T-cell (primary cell): ENCODE results near the gene GEMIN4. TPM values are rescaled to one million over a fixed set of nuclear protein-coding genes. Genes with fewer than 3 reads are reported as not detected.

Experiments used
- ATAC-seq, 4 experiments: fragments of 200-7000 bp in 3 of 4; fragments of 150-1000 bp in 1 of 4; cut with Tn5 transposase; replicated peaks in 1 of 4; 1 replicate in 3 of 4; 2 replicates in 1 of 4; pipeline ENCODE4 v1.10.0; 2021; ENCODE audit warnings: moderate library complexity in 3 of 4, mild to moderate bottlenecking in 2 of 4, moderate number of reproducible peaks in 1 of 4
- CTCF ChIA-PET, 2 donors: fragments of 300-600 bp; sonication (Branson Sonifier 250); formaldehyde crosslinking; loops; one replicate each; lab custom pipeline; 2022; ENCODE audit warnings: antibody characterized with exemption in 2 of 2; lab: Charles Lee
- POLR2A ChIA-PET, 2 donors: fragments of 300-600 bp; sonication (Branson Sonifier 250); formaldehyde crosslinking; loops; one replicate each; lab custom pipeline; 2022; ENCODE audit warnings: antibody characterized with exemption in 2 of 2; lab: Charles Lee
- DNase-seq, 35 experiments: peaks; one replicate each; pipeline versions ENCODE4 v3.0.0 to v3.0.0-alpha.2; 2013 to 2023
- H3K27ac ChIP-seq: one replicate; pipeline ENCODE4 v1.5.1; 2013; ENCODE audit warnings: low read length
- H3K27me3 ChIP-seq, 2 experiments: replicated peaks in 1 of 2; 1 replicate in 1 of 2; 2 replicates in 1 of 2; pipeline versions ENCODE4 v1.6.1 to v1.7.0; 2013; ENCODE audit warnings: low read length in 1 of 2, mixed read lengths in 1 of 2; ENCODE audit not compliant: control insufficient read depth in 2 of 2, insufficient read depth in 2 of 2; ENCODE audit errors: extremely low read depth in 1 of 2
- H3K36me3 ChIP-seq, 2 donors: 1 replicate in 1 of 2; 2 replicates in 1 of 2; pipeline versions ENCODE4 v1.6.1 to v1.7.0; 2013; ENCODE audit warnings: low read length in 1 of 2; ENCODE audit not compliant: control insufficient read depth in 2 of 2, insufficient read depth in 1 of 2; ENCODE audit errors: extremely low read depth in 1 of 2
- H3K4me1 ChIP-seq, 2 experiments: 1 replicate in 1 of 2; 2 replicates in 1 of 2; pipeline versions ENCODE4 v1.6.1 to v1.7.0; 2013; ENCODE audit warnings: low read length in 2 of 2, mixed read lengths in 1 of 2; ENCODE audit not compliant: insufficient read depth in 2 of 2, control insufficient read depth in 1 of 2; ENCODE audit errors: extremely low read depth in 1 of 2
- H3K4me3 ChIP-seq, 2 donors: 1 replicate in 1 of 2; 2 replicates in 1 of 2; pipeline versions ENCODE4 v1.5.1 to v1.7.0; 2013; ENCODE audit warnings: mild to moderate bottlenecking in 2 of 2, low read length in 1 of 2, moderate library complexity in 1 of 2; ENCODE audit not compliant: control insufficient read depth in 1 of 2; ENCODE audit errors: extremely low read depth in 1 of 2
- H3K9me3 ChIP-seq: 2 replicates; pipeline ENCODE4 v1.7.0; 2013
- H3K27ac Mint-ChIP-seq, 2 donors: one replicate each; pipeline ENCODE4 v1.8.0; 2020 to 2021; ENCODE audit warnings: mild to moderate bottlenecking in 2 of 2, mixed read lengths in 2 of 2
- H3K27me3 Mint-ChIP-seq, 2 donors: one replicate each; pipeline ENCODE4 v1.8.0; 2021 to 2022; ENCODE audit warnings: mixed read lengths in 2 of 2
- H3K36me3 Mint-ChIP-seq: one replicate; pipeline ENCODE4 v1.8.0; 2021; ENCODE audit warnings: mixed read lengths
- H3K4me1 Mint-ChIP-seq, 3 donors: one replicate each; pipeline ENCODE4 v1.8.0; 2020 to 2022; ENCODE audit warnings: mixed read lengths in 3 of 3, mild to moderate bottlenecking in 1 of 3
- H3K4me3 Mint-ChIP-seq, 3 donors: one replicate each; pipeline ENCODE4 v1.8.0; 2020 to 2022; ENCODE audit warnings: mild to moderate bottlenecking in 3 of 3, mixed read lengths in 3 of 3, moderate library complexity in 3 of 3
- H3K9me3 Mint-ChIP-seq, 3 donors: one replicate each; pipeline ENCODE4 v1.8.0; 2020 to 2022; ENCODE audit warnings: mixed read lengths in 3 of 3
- WGBS: methylation state at CpG from one replicate; pipeline ENCODE4 v1.1.5; 2013; ENCODE audit warnings: missing lambda C conversion rate; ENCODE audit not compliant: insufficient coverage; 5-methylcytosine and 5-hydroxymethylcytosine counted together
- total RNA-seq, 35 experiments: library from RNA in 6 of 35; stranded (reverse) in 6 of 35; fragments of 120-200 nt in 1 of 35; gene quantifications; one replicate each; pipeline versions ENCODE4 v1.2.1 to v1.2.4 and lab custom pipeline; 2013 to 2026

GEMIN4 gene
- total RNA-seq, 5 donors from 2014 or later (not counting 1 experiment from before 2014, with no cell fraction given) = 19.6 to 38.2 (median 36.0) TPM

GRCh38 chr17:796609-797008 is 44.5 kb upstream of the GEMIN4 start:
- Mint-ChIP-seq H3K27ac (no peak overlapping the region), H3K9me3 (no peaks in the 10 kb centered on the region), H3K27me3 (no peaks in the 10 kb centered on the region), H3K36me3 (peaks cover 1% of the 10 kb centered on the region), H3K4me1 (peaks cover 6 to 10% (median 6%) of the 10 kb centered on the region in 3 donors), H3K4me3 (no peak overlapping the region)
- Histone ChIP-seq H3K9me3 (no peaks in the 10 kb centered on the region), H3K36me3 (peaks cover 5 to 15% of the 10 kb centered on the region in 2 donors), H3K4me1 (peaks cover 0 to 7% of the 10 kb centered on the region in 2 experiments), H3K27me3 (no peaks in the 10 kb centered on the region), H3K4me3 (no peak overlapping the region), H3K27ac (no peak overlapping the region)
- no peak for ATAC-seq
- POLR2A ChIA-PET = no interaction called here
- WGBS = 91% methylated on average over 13 of the region's 15 CpGs
- no peak for DNase-seq
- CTCF ChIA-PET = interaction anchor here (0.6 to 3.1 kb wide), 2 partner anchors 127 to 184 kb away, joined by 4 to 19 read pairs; no protein-coding TSS in a partner anchor

GRCh38 chr17:795721-796120 is 43.7 kb upstream of the GEMIN4 start:
- ATAC-seq (no peak), DNase-seq (no peak)
- H3K36me3 Mint-ChIP-seq = peaks cover 9% of the 10 kb centered on the region
- POLR2A ChIA-PET = no interaction called here
- Histone ChIP-seq H3K4me1 (peaks cover 0 to 7% of the 10 kb centered on the region in 2 experiments), H3K4me3 (no peak overlapping the region), H3K36me3 (peaks cover 5 to 23% of the 10 kb centered on the region in 2 donors), H3K9me3 (no peaks in the 10 kb centered on the region), H3K27ac (no peak overlapping the region), H3K27me3 (no peaks in the 10 kb centered on the region)
- H3K27ac Mint-ChIP-seq = no peak overlapping the region
- no peaks in the 10 kb centered on the region for H3K9me3 Mint-ChIP-seq
- CTCF ChIA-PET = interaction anchor here in 1 of 2 donors (0.7 to 3.1 kb wide), 3 partner anchors 185 to 227 kb away, joined by 3 to 19 read pairs (median 4); no protein-coding TSS in a partner anchor
- no peaks in the 10 kb centered on the region for H3K27me3 Mint-ChIP-seq
- 91% methylated on average over 8 of the region's 9 CpGs for WGBS
- no peak overlapping the region for H3K4me3 Mint-ChIP-seq
- H3K4me1 Mint-ChIP-seq = peaks cover 6 to 10% (median 6%) of the 10 kb centered on the region in 3 donors

GRCh38 chr17:795276-795675 is 43.2 kb upstream of the GEMIN4 start:
- no peak overlapping the region for H3K27ac ChIP-seq
- H3K4me3 Mint-ChIP-seq = no peak overlapping the region
- H3K36me3 Mint-ChIP-seq = peaks cover 10% of the 10 kb centered on the region
- no peaks in the 10 kb centered on the region for H3K9me3 Mint-ChIP-seq
- ChIA-PET CTCF (interaction anchor here in 1 of 2 donors (0.7 to 3.1 kb wide), 3 partner anchors 43 to 201 kb away, joined by 4 to 19 read pairs (median 4); no protein-coding TSS in a partner anchor), POLR2A (no interaction called here)
- no peaks in the 10 kb centered on the region for H3K27me3 ChIP-seq
- no peaks in the 10 kb centered on the region for H3K27me3 Mint-ChIP-seq
- H3K27ac Mint-ChIP-seq = no peak overlapping the region
- H3K9me3 ChIP-seq = no peaks in the 10 kb centered on the region
- no peak overlapping the region for H3K4me3 ChIP-seq
- peaks cover 6 to 10% (median 6%) of the 10 kb centered on the region in 3 donors for H3K4me1 Mint-ChIP-seq
- WGBS = 93% methylated on average over 13 of the region's 14 CpGs
- no peak for DNase-seq
- ATAC-seq = no peak
- H3K36me3 ChIP-seq = peaks cover 5 to 23% of the 10 kb centered on the region in 2 donors
- peaks cover 0 to 7% of the 10 kb centered on the region in 2 experiments for H3K4me1 ChIP-seq

GRCh38 chr17:794876-795275 is 42.8 kb upstream of the GEMIN4 start:
- Histone ChIP-seq H3K27ac (no peak overlapping the region), H3K27me3 (no peaks in the 10 kb centered on the region), H3K4me3 (no peak overlapping the region), H3K9me3 (no peaks in the 10 kb centered on the region), H3K36me3 (peaks cover 6 to 26% of the 10 kb centered on the region in 2 donors), H3K4me1 (peaks cover 0 to 7% of the 10 kb centered on the region in 2 experiments)
- Mint-ChIP-seq H3K4me3 (no peak overlapping the region), H3K9me3 (no peaks in the 10 kb centered on the region), H3K4me1 (peaks cover 6 to 10% (median 6%) of the 10 kb centered on the region in 3 donors), H3K27me3 (no peaks in the 10 kb centered on the region), H3K27ac (no peak overlapping the region), H3K36me3 (peaks cover 14% of the 10 kb centered on the region)
- ATAC-seq (peak; percentile 61 to 83 (median 72)), DNase-seq (peak in 27 of 35 experiments; percentile 8 to 63 (median 31))
- WGBS = 33% methylated on average over 12 of the region's 18 CpGs
- POLR2A ChIA-PET = no interaction called here
- CTCF ChIA-PET = interaction anchor here in 1 of 2 donors (0.7 to 3.1 kb wide), 2 partner anchors 42 to 186 kb away, joined by 4 to 19 read pairs; no protein-coding TSS in a partner anchor

- ATAC-seq (no peak), DNase-seq (no peak)
- no peaks in the 10 kb centered on the region for H3K9me3 ChIP-seq
- no peaks in the 10 kb centered on the region for H3K27me3 Mint-ChIP-seq
- no peaks in the 10 kb centered on the region for H3K27me3 ChIP-seq
- CTCF ChIA-PET = no interaction called here
- H3K36me3 Mint-ChIP-seq = peaks cover 25% of the 10 kb centered on the region
- peaks cover 0 to 7% of the 10 kb centered on the region in 2 experiments for H3K4me1 ChIP-seq
- no peak overlapping the region for H3K4me3 ChIP-seq
- H3K36me3 ChIP-seq = peaks cover 16 to 48% of the 10 kb centered on the region in 2 donors
- H3K9me3 Mint-ChIP-seq = no peaks in the 10 kb centered on the region
- no peak overlapping the region for H3K4me3 Mint-ChIP-seq
- WGBS = 84% methylated on average over 6 of the region's 9 CpGs
- H3K27ac Mint-ChIP-seq = no peak overlapping the region
- H3K27ac ChIP-seq = no peak overlapping the region
- peaks cover 6 to 11% (median 6%) of the 10 kb centered on the region in 3 donors for H3K4me1 Mint-ChIP-seq
- POLR2A ChIA-PET = no interaction called here
These were observed 40.2 kb upstream of the GEMIN4 start for GRCh38 chr17:792277-792676.

GRCh38 chr17:791829-792228 is 39.8 kb upstream of the GEMIN4 start:
- no peak overlapping the region for H3K4me3 ChIP-seq
- CTCF ChIA-PET = no interaction called here
- POLR2A ChIA-PET = no interaction called here
- 94% methylated on average over 17 of the region's 19 CpGs for WGBS
- Mint-ChIP-seq H3K27ac (no peak overlapping the region), H3K4me1 (peaks cover 6 to 13% (median 6%) of the 10 kb centered on the region in 3 donors), H3K9me3 (no peaks in the 10 kb centered on the region), H3K4me3 (no peak overlapping the region), H3K36me3 (peaks cover 27% of the 10 kb centered on the region), H3K27me3 (no peaks in the 10 kb centered on the region)
- H3K4me1 ChIP-seq = peaks cover 0 to 7% of the 10 kb centered on the region in 2 experiments
- H3K27me3 ChIP-seq = no peaks in the 10 kb centered on the region
- H3K27ac ChIP-seq = no peak overlapping the region
- H3K36me3 ChIP-seq = peaks cover 19 to 48% of the 10 kb centered on the region in 2 donors
- DNase-seq (no peak), ATAC-seq (no peak)
- no peaks in the 10 kb centered on the region for H3K9me3 ChIP-seq
